NCI-H82 treated with DMSO at 0.1 percent for 48 hours (cell line): ENCODE measurements around the gene CDPF1.
"Not testable (repeated sequence)": the region's sequence is repeated elsewhere in the genome, so short reads cannot be mapped to it uniquely, and the experiment has no call there.

ENCODE experiments used
- DNase-seq: peaks from one replicate; lab custom pipeline; 2025; ENCODE audit not compliant: unreplicated experiment; lab: John Stamatoyannopoulos, UW

Gene CDPF1

DNA sequence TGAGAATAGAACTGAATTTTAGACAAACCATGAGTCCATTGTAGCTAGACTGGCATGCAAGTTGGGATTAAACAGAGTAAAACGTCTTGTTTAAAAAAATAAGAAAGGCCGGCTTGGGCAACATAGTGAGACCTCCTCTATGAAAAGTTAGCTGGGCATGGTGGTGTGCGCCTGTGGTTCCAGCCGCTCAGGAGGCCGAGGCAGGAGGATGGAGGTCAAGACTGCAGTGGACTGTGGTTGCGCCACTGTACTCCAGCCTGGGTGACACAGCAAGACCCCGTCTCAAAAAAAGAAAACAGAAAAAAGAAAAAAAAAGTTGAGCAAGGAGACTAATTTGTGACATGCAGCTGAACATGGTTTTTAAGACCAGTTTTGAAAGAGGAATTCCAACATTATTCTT, 23.5 kb downstream of the CDPF1 start:
- DNase-seq: no peak

- DNase-seq: no peak
These were observed 24.5 kb downstream of the CDPF1 start for GRCh38 chr22:46225631-46226030.

GRCh38 chr22:46224898-46225290, 25.2 kb downstream of the CDPF1 start:
- DNase-seq: no peak

DNA sequence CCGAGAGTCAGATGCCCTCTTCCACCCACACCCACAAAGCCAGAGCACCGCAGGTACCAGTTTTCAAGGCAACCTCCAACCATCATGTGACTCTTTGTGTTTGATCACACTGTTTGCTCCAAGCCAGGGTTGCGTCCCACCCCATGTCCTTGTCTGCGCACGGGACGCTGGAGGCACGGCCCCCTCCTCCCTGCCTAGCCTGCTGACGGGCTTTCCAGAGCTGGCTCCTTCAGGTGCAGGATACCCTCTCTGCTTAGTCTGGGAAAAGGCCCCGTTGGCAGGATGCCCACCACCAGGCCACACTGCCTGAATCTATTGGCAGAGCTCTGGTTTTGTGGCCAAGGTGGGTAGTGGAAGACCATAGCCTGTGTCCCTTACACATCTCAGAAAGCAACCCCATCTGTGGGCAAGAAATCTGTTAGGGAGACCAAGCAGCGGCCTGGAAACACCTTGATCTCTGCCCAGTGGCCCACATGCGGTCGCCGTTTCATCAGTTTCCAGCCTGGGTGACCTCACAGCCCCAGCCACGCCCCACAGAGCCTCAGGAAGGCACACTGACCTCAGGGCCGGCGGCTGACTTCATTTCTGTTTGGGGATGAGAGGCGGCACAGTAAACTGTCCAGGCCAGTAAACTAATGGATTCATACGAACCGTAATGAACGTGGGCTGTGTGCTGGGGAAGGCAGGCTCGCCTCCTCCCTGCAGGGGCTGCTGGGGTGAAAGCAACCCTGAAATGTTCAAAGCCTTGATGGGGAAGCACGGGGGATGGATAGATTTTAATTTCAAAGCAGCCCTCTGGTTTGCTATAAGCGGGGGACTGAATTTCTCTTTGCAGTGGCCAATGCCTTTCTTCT, 25.8 kb downstream of the CDPF1 start:
- no peak for DNase-seq

DNA sequence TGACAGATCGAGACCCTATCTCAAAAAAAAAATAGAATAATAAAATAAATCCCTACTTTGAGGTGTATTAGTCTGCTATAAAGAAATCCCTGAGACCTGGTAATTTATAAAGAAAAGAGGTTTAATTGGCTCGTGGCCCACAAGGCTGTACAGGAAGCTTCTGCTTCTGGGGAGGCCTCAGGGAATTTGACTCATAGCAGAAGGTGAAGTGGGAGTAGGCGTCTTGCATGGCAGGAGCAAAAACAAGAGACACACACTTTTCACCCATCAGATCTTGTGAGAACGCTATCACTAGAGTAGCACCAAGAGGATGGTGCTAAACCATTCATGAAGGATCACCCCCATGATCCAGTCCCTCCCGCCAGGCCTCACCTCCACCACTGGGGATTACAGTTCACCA, 29.2 kb downstream of the CDPF1 start:
- DNase-seq: no peak

- no peak for DNase-seq
These were observed 30.5 kb downstream of the CDPF1 start for GRCh38 chr22:46219636-46220035.

- DNase-seq: no peak
These were observed 35.5 kb downstream of the CDPF1 start for GRCh38 chr22:46214616-46215015.

- DNase-seq: no peak
These were observed 35.9 kb downstream of the CDPF1 start for GRCh38 chr22:46214149-46214548.

- no peak for DNase-seq
These were observed 37.0 kb downstream of the CDPF1 start for GRCh38 chr22:46213052-46213451.

- DNase-seq: no peak
These were observed 37.9 kb downstream of the CDPF1 start for GRCh38 chr22:46212195-46212594.

- DNase-seq: no peak
These were observed 40.8 kb downstream of the CDPF1 start for GRCh38 chr22:46209262-46209661.

DNA sequence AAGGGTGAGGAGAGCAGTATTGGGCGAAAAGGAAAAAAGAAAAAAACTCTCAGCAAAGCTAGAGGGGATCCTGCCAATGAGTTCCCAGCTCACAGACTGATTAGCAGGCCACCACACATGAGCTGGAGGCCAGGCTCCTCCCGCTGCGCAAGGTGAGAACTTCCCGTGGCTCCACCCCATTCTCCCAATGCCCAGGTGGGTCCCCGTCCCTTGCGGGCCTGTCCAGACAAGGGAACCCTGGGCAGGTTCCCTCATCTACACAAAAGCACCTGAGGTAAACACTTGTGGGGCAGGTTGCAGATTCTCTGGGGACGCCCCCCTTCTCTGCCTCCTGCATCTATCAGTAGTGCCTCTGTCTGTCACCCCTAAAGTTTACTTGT, 46.5 kb downstream of the CDPF1 start:
- no peak for DNase-seq

- DNase-seq: no peak
These were observed 47.0 kb downstream of the CDPF1 start for GRCh38 chr22:46202897-46203600.

GRCh38 chr22:46201059-46201757, 48.9 kb downstream of the CDPF1 start:
- DNase-seq: no peak

DNA sequence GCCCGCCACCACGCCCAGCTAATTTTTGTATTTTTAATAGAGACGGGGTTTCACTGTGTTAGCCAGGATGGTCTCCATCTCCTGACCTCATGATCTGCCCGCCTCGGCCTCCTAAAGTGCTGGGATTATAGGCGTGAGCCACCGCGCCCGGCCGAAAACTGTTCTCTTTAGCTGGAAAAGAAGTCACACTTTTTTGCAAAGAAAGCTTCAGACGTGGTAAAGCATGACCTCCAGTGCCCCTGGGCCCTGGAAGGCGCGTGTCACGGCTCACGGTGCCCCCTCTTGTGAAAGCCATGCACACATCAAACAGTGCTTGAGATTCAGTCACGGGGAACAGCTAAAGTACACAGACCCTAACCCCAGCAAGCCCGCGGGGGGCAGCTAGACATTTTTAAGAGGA, 51.3 kb downstream of the CDPF1 start:
- not testable (repeated sequence) for DNase-seq

- no peak for DNase-seq
These were observed 51.8 kb downstream of the CDPF1 start for GRCh38 chr22:46198274-46198673.

GRCh38 chr22:46196278-46196677, 53.8 kb downstream of the CDPF1 start:
- DNase-seq: no peak

GRCh38 chr22:46195487-46196165, 54.5 kb downstream of the CDPF1 start:
- no peak for DNase-seq
